Measurements from ENCODE around the gene GAL.

- no peak for TF ChIP-seq EZH2 (IDR thresholded peaks at IDR 0.05; ENCODE audit: insufficient read depth, poor library complexity, severe bottlenecking)
- TF ChIP-seq EZH2phosphoT487 (IDR thresholded peaks at IDR 0.05; ENCODE audit: insufficient read depth, low read depth) = no peak
Measured at GRCh38 chr11:68735125-68735524, 50.8 kb downstream of the GAL start.
